Inferior parietal cortex (tissue), 1 donor: Measurements from ENCODE around the gene NUP188.

Experiments used
- DNase-seq: peaks from one replicate; pipeline ENCODE4 v3.0.0-alpha.2; 2016; ENCODE audit errors: extremely low spot score

Gene NUP188

GRCh38 chr9:128947527-128948301 lies at the start of gene NUP188, which contains the start of gene DOLK:
TSS of gene NUP188 (plus strand) at chr9:128947699. CDS start at chr9:128947720, 21 bp downstream.
TSS of gene DOLK (minus strand) at chr9:128947603. CDS start at chr9:128947303, 300 bp downstream.
- peak; percentile 96 for DNase-seq

- DNase-seq, result no peak
Measured at GRCh38 chr9:128898382-128898781, 49.1 kb upstream of the NUP188 start.

- no peak for DNase-seq
Measured at GRCh38 chr9:128898845-128899565, 48.5 kb upstream of the NUP188 start.

GRCh38 chr9:128899566-128900322 lies 47.8 kb upstream of the NUP188 start:
- DNase-seq, result no peak

GRCh38 chr9:128901379-128901778 lies 46.1 kb upstream of the NUP188 start:
- DNase-seq, result no peak

GRCh38 chr9:128901822-128902221 lies 45.7 kb upstream of the NUP188 start:
- no peak for DNase-seq

GRCh38 chr9:128902351-128903078 lies 45.0 kb upstream of the NUP188 start:
- no peak for DNase-seq

- no peak for DNase-seq
Measured at GRCh38 chr9:128903079-128903461, 44.4 kb upstream of the NUP188 start.

GRCh38 chr9:128903871-128904620 lies 43.5 kb upstream of the NUP188 start:
- no peak for DNase-seq

GRCh38 chr9:128905964-128906363 lies 41.5 kb upstream of the NUP188 start:
- no peak for DNase-seq

- no peak for DNase-seq
Measured at GRCh38 chr9:128906741-128907140, 40.8 kb upstream of the NUP188 start.

- DNase-seq, result no peak
Measured at GRCh38 chr9:128908372-128908771, 39.1 kb upstream of the NUP188 start.

- no peak for DNase-seq
Measured at GRCh38 chr9:128909859-128910258, 37.6 kb upstream of the NUP188 start.

- no peak for DNase-seq
Measured at GRCh38 chr9:128910906-128911305, 36.6 kb upstream of the NUP188 start.

- no peak for DNase-seq
Measured at GRCh38 chr9:128911529-128912035, 35.9 kb upstream of the NUP188 start.

- DNase-seq, result no peak
Measured at GRCh38 chr9:128912270-128912853, 35.1 kb upstream of the NUP188 start.

GRCh38 chr9:128913048-128913900 lies 34.2 kb upstream of the NUP188 start:
- DNase-seq, result no peak

GRCh38 chr9:128913995-128914772 lies 33.3 kb upstream of the NUP188 start:
- DNase-seq, result no peak

GRCh38 chr9:128916204-128916603 lies 31.3 kb upstream of the NUP188 start:
- no peak for DNase-seq
